IMR-90 (cell line): ENCODE results near the gene SH3D21.

Source experiments
- CEBPB ChIP-seq: IDR thresholded peaks from 2 replicates; pipeline ENCODE4 v1.6.1; 2012; ENCODE audit warnings: low read depth, low read length, improper control_type of control experiment
- CHD1 ChIP-seq: IDR thresholded peaks from 2 replicates; pipeline ENCODE4 v1.6.1; 2012; ENCODE audit warnings: low read depth, low read length, improper control_type of control experiment
- CTCF ChIP-seq: conservative IDR thresholded peaks from 2 replicates; pipeline ENCODE4 v1.5.1; 2012; ENCODE audit warnings: mild to moderate bottlenecking, low read depth, low read length, improper control_type of control experiment
- ELK1 ChIP-seq: fragments of 150-350 bp; IDR thresholded peaks from 2 replicates; pipeline ENCODE4 v1.6.1; 2016; ENCODE audit warnings: low read depth, mild to moderate bottlenecking, low read length, moderate library complexity, borderline replicate concordance
- FOS ChIP-seq: fragments of 150-350 bp; IDR thresholded peaks from 2 replicates; pipeline ENCODE4 v1.6.1; 2016; ENCODE audit warnings: low read depth, low read length
- POLR2A ChIP-seq: IDR thresholded peaks from 2 replicates; pipeline ENCODE4 v1.6.1; 2012; ENCODE audit warnings: mild to moderate bottlenecking, low read depth, low read length
- RFX5 ChIP-seq: IDR thresholded peaks from 2 replicates; pipeline ENCODE4 v1.8.0; 2012; ENCODE audit warnings: low read depth, mild to moderate bottlenecking, low read length, moderate library complexity
- USF2 ChIP-seq: fragments of 150-350 bp; IDR thresholded peaks from 2 replicates; pipeline ENCODE4 v1.6.1; 2017; ENCODE audit warnings: mild to moderate bottlenecking, antibody characterized with exemption, low read length, low read depth

- TF ChIP-seq CTCF = no peak
- TF ChIP-seq ELK1 = no peak
- no peak for TF ChIP-seq POLR2A
- no peak for TF ChIP-seq RFX5
- TF ChIP-seq FOS = no peak
- no peak for TF ChIP-seq USF2
- TF ChIP-seq CEBPB = no peak
- TF ChIP-seq CHD1 = no peak
Observed at GRCh38 chr1:36359911-36360550, 53.9 kb downstream of the SH3D21 start.
